Measurements from ENCODE around the gene OSCP1.

DNA sequence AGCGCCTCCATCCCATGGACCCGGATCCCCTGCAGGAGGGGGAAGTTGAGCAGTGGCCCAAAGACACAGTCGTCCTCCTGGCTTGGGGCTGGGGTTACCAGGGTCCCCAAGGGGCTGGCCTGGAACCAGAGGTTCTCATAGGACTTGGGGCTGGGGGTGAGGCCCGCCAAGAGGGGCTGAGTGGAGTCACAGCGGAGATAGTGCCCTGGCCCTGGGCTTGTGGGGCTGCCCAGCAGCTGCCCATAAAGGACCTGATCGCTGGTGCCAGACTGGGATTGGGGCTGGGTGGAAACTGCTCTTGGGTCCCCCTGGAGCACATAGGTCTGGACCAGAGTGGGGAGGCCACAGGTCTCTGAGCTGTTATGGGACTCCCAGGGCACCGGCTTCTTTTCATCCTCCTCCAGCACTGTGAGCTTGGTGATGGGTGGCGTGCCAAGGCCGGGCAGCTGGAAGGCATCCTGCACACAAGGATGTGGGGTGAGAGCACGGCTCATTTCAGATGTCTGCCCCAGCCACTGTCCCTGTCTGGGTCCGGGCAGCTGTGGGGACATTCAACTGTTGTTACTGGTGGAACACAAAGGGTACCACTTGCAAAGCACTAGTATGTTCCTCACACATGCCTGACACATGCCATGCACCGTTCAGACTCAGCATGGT, 16.2 kb upstream of the OSCP1 start:
- TF ChIP-seq, protein P1, sequence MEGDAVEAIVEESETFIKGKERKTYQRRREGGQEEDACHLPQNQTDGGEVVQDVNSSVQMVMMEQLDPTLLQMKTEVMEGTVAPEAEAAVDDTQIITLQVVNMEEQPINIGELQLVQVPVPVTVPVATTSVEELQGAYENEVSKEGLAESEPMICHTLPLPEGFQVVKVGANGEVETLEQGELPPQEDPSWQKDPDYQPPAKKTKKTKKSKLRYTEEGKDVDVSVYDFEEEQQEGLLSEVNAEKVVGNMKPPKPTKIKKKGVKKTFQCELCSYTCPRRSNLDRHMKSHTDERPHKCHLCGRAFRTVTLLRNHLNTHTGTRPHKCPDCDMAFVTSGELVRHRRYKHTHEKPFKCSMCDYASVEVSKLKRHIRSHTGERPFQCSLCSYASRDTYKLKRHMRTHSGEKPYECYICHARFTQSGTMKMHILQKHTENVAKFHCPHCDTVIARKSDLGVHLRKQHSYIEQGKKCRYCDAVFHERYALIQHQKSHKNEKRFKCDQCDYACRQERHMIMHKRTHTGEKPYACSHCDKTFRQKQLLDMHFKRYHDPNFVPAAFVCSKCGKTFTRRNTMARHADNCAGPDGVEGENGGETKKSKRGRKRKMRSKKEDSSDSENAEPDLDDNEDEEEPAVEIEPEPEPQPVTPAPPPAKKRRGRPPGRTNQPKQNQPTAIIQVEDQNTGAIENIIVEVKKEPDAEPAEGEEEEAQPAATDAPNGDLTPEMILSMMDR (IDR thresholded peaks at IDR 0.05; ENCODE audit: extremely low read depth in 1 of 2, insufficient read depth in 1 of 2, low read depth in 1 of 2, low read length in 2 of 2) = no peak
- TF ChIP-seq EZH2 (IDR thresholded peaks at IDR 0.05; ENCODE audit: borderline replicate concordance, low read depth, low read length, severe bottlenecking) = no peak
- TF ChIP-seq POLR2AphosphoS5 (IDR thresholded peaks at IDR 0.05; ENCODE audit: insufficient read depth, low read depth, low read length) = no peak
- no peak for TF ChIP-seq POLR2A (IDR thresholded peaks at IDR 0.05; ENCODE audit: low read depth, low read length)
- TF ChIP-seq JUN (IDR thresholded peaks at IDR 0.05; ENCODE audit: borderline replicate concordance, insufficient read depth, insufficient read length, low read depth) = no peak
- TF ChIP-seq GATA2 (IDR thresholded peaks at IDR 0.05; ENCODE audit: insufficient read depth, insufficient read length, low read depth, low read length) = no peak
- TF ChIP-seq, protein P2, sequence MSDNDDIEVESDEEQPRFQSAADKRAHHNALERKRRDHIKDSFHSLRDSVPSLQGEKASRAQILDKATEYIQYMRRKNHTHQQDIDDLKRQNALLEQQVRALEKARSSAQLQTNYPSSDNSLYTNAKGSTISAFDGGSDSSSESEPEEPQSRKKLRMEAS (IDR thresholded peaks at IDR 0.05; ENCODE audit: insufficient read depth, insufficient read length) = no peak
- no peak for TF ChIP-seq MYC (IDR thresholded peaks at IDR 0.05; ENCODE audit: low read depth, low read length)

All from endothelial cell of umbilical vein (primary cell).